ENCODE measurements around the gene TRPM1. TPM values are rescaled to one million over a fixed set of nuclear protein-coding genes. Genes with fewer than 3 reads are reported as not detected.

The TRPM1 gene
- polyA plus RNA-seq, 2 of the 4 experiments (the other 2 are of a cell fraction) = not detected

DNA sequence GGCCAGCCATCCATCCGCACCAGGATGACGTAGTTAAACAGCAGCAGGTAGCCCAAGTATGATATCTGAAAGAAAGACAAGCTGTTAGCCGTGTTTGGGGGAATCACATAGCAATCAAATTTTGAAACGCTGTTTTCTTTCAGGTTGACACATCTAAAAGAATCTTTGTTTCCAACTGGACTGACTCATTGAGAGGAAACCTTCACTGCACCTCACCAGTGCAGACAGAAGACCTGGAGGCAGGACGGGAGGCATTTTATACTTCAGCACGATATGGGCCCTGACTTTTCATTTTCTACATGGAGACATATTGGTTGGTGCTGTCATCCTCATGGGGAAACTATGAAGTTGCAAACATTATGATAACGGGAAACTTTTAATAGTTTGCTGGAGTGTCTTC is 65.9 kb downstream of the TRPM1 start:
- ChIA-PET CTCF (interaction anchor here (0.9 to 1.2 kb wide), 2 partner anchors 10 to 453 kb away, joined by 3 to 4 read pairs; no protein-coding TSS in a partner anchor), POLR2A (no interaction called here)
- WGBS (ENCODE audit: missing lambda C conversion rate) = 78% methylated on average over 7 of the region's 7 CpGs
- DNase-seq (ENCODE audit: low read depth in 1 of 2, low spot score in 1 of 2) = no peak
- Histone ChIP-seq H3K4me3 (no peak overlapping the region), H3K27ac (no peak overlapping the region), H3K9me3 (no peaks in the 10 kb centered on the region), H3K4me2 (no peak overlapping the region), H3K4me1 (no peaks in the 10 kb centered on the region)
- ATAC-seq = no peak
- FAIRE-seq = no peak
- TF ChIP-seq HOXB5 (CRISPR knock-in tag; IDR thresholded peaks at IDR 0.05) (no peak), NR3C1 (IDR thresholded peaks at IDR 0.05) (no peak), TFCP2L1 (CRISPR knock-in tag; IDR thresholded peaks at IDR 0.05) (no peak), MAZ (IDR thresholded peaks at IDR 0.05; ENCODE audit: borderline replicate concordance, low read depth, low read length) (no peak), JUNB (IDR thresholded peaks at IDR 0.05) (no peak), CEBPB (IDR thresholded peaks at IDR 0.05) (no peak), GATA3 (IDR thresholded peaks at IDR 0.05; ENCODE audit: borderline replicate concordance) (no peak), EHF (CRISPR knock-in tag; IDR thresholded peaks at IDR 0.05) (no peak), CBX8 (IDR thresholded peaks at IDR 0.05) (no peak), NPAS2 (CRISPR knock-in tag; IDR thresholded peaks at IDR 0.05; ENCODE audit: borderline replicate concordance) (no peak), ESRRA (IDR thresholded peaks at IDR 0.05; ENCODE audit: borderline replicate concordance, low read length) (no peak), RCOR1 (IDR thresholded peaks at IDR 0.05; ENCODE audit: low read depth, low read length) (no peak), FOSL2 (IDR thresholded peaks at IDR 0.05) (no peak), FOSL2 (CRISPR knock-in tag; IDR thresholded peaks at IDR 0.05) (no peak)
- TF ChIP-seq, protein P1, sequence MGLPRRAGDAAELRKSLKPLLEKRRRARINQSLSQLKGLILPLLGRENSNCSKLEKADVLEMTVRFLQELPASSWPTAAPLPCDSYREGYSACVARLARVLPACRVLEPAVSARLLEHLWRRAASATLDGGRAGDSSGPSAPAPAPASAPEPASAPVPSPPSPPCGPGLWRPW (IDR thresholded peaks at IDR 0.05) = no peak

DNA sequence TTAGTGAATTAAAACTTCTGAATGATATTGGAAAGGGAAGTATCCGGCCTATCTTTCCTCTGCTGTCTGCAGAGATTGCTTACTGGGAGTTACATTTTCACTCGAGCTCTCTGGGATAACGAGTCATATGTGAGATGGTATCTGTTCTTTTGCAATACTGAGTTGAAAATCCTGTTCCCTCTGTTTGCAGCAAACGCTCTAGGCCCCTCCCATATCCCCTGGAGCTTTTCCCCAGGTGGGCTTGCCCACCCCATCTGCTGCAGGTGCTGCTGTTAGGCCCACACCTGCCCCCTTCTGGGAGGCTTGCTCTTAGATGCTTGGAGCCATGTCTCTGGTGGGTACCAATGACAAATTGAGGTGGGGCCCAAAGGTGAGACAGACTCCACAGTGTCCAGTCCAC is 67.4 kb downstream of the TRPM1 start:
- 54% methylated on average over 4 of the region's 4 CpGs for WGBS (ENCODE audit: missing lambda C conversion rate)
- Histone ChIP-seq H3K27ac (no peak overlapping the region), H3K4me1 (no peaks in the 10 kb centered on the region), H3K9me3 (no peaks in the 10 kb centered on the region), H3K4me2 (no peak overlapping the region), H3K4me3 (no peak overlapping the region)
- ATAC-seq = no peak
- CTCF ChIA-PET = interaction anchor here (1.1 to 1.2 kb wide), 2 partner anchors 17 to 75 kb away, joined by 3 read pairs; no protein-coding TSS in a partner anchor
- no peak for DNase-seq (ENCODE audit: low read depth in 1 of 2, low spot score in 1 of 2)
- POLR2A ChIA-PET = no interaction called here
- FAIRE-seq = no peak
- TF ChIP-seq, protein P2, sequence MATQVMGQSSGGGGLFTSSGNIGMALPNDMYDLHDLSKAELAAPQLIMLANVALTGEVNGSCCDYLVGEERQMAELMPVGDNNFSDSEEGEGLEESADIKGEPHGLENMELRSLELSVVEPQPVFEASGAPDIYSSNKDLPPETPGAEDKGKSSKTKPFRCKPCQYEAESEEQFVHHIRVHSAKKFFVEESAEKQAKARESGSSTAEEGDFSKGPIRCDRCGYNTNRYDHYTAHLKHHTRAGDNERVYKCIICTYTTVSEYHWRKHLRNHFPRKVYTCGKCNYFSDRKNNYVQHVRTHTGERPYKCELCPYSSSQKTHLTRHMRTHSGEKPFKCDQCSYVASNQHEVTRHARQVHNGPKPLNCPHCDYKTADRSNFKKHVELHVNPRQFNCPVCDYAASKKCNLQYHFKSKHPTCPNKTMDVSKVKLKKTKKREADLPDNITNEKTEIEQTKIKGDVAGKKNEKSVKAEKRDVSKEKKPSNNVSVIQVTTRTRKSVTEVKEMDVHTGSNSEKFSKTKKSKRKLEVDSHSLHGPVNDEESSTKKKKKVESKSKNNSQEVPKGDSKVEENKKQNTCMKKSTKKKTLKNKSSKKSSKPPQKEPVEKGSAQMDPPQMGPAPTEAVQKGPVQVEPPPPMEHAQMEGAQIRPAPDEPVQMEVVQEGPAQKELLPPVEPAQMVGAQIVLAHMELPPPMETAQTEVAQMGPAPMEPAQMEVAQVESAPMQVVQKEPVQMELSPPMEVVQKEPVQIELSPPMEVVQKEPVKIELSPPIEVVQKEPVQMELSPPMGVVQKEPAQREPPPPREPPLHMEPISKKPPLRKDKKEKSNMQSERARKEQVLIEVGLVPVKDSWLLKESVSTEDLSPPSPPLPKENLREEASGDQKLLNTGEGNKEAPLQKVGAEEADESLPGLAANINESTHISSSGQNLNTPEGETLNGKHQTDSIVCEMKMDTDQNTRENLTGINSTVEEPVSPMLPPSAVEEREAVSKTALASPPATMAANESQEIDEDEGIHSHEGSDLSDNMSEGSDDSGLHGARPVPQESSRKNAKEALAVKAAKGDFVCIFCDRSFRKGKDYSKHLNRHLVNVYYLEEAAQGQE (IDR thresholded peaks at IDR 0.05) = no peak
- no peak for TF ChIP-seq FOSB (CRISPR knock-in tag; IDR thresholded peaks at IDR 0.05)
- no peak for TF ChIP-seq POLR2AphosphoS2 (conservative IDR thresholded peaks at IDR 0.05; ENCODE audit: low read length)
- no peak for TF ChIP-seq ZSCAN20 (CRISPR knock-in tag; IDR thresholded peaks at IDR 0.05)
- TF ChIP-seq EP300 (IDR thresholded peaks at IDR 0.05) = no peak
- no peak for TF ChIP-seq TFCP2L1 (CRISPR knock-in tag; IDR thresholded peaks at IDR 0.05)
- TF ChIP-seq KDM5A (IDR thresholded peaks at IDR 0.05) = no peak
- TF ChIP-seq, protein P3, sequence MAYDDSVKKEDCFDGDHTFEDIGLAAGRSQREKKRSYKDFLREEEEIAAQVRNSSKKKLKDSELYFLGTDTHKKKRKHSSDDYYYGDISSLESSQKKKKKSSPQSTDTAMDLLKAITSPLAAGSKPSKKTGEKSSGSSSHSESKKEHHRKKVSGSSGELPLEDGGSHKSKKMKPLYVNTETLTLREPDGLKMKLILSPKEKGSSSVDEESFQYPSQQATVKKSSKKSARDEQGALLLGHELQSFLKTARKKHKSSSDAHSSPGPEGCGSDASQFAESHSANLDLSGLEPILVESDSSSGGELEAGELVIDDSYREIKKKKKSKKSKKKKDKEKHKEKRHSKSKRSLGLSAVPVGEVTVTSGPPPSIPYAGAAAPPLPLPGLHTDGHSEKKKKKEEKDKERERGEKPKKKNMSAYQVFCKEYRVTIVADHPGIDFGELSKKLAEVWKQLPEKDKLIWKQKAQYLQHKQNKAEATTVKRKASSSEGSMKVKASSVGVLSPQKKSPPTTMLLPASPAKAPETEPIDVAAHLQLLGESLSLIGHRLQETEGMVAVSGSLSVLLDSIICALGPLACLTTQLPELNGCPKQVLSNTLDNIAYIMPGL (CRISPR knock-in tag; IDR thresholded peaks at IDR 0.05; ENCODE audit: borderline replicate concordance) = no peak
